SU-DHL-6 (cell line): ENCODE data around the gene JAK1.
"Not testable (repeated sequence)": the region's sequence is repeated elsewhere in the genome, so short reads cannot be mapped to it uniquely, and the experiment has no call there.

Source experiments
- H2AFZ ChIP-seq: fragments of 200-600 bp; sonication (generic); 2 replicates; pipeline ENCODE4 v1.6.1; 2014; ENCODE audit warnings: low read depth, mild to moderate bottlenecking, moderate library complexity, mixed read lengths, antibody characterized with exemption, low read length; ENCODE audit not compliant: severe bottlenecking
- H3F3A ChIP-seq: fragments of 200-600 bp; shearing (Covaris generic); 2 replicates; pipeline ENCODE4 v1.6.0; 2016; ENCODE audit warnings: antibody characterized with exemption, mild to moderate bottlenecking; ENCODE audit not compliant: insufficient read depth
- H3K27ac ChIP-seq: fragments of 200-600 bp; sonication (generic); 2 replicates; pipeline ENCODE4 v1.5.1; 2016; ENCODE audit warnings: low read depth, mild to moderate bottlenecking, low read length, moderate library complexity, mixed read lengths
- H3K27me3 ChIP-seq: fragments of 200-600 bp; sonication (generic), shearing (Covaris generic); 2 replicates; pipeline ENCODE4 v1.6.0; 2014; ENCODE audit warnings: mild to moderate bottlenecking, low read length
- H3K36me3 ChIP-seq: fragments of 200-600 bp; sonication (generic); 2 replicates; pipeline ENCODE4 v1.6.1; 2014; ENCODE audit warnings: mild to moderate bottlenecking, low read length, mixed read lengths
- H3K4me2 ChIP-seq: fragments of 300-600, 200-600 bp; shearing (Covaris generic), sonication (generic); 2 replicates; pipeline ENCODE4 v1.6.0; 2014; ENCODE audit warnings: low read length, low read depth, mild to moderate bottlenecking; ENCODE audit not compliant: poor library complexity, severe bottlenecking
- H3K4me3 ChIP-seq: fragments of 200-600 bp; sonication (generic); 2 replicates; pipeline ENCODE4 v1.5.1; 2014; ENCODE audit warnings: antibody characterized with exemption, low read length, mild to moderate bottlenecking, mixed read lengths; ENCODE audit not compliant: insufficient read depth, poor library complexity, severe bottlenecking
- H3K79me2 ChIP-seq: fragments of 200-600 bp; sonication (generic); 2 replicates; pipeline ENCODE4 v1.6.1; 2014; ENCODE audit warnings: mild to moderate bottlenecking, low read length, moderate library complexity; ENCODE audit not compliant: insufficient read depth
- H3K9ac ChIP-seq: fragments of 200-600 bp; sonication (generic); 2 replicates; pipeline ENCODE4 v1.7.0; 2014; ENCODE audit warnings: mild to moderate bottlenecking, low read length
- H3K9me2 ChIP-seq: fragments of 200-600 bp; sonication (generic); replicated peaks from 2 replicates; pipeline ENCODE4 v1.6.1; 2014; ENCODE audit warnings: low read length; ENCODE audit not compliant: insufficient read depth
- H3K9me3 ChIP-seq: fragments of 200-600 bp; sonication (generic); 2 replicates; pipeline ENCODE4 v1.6.1; 2014; ENCODE audit warnings: low read length, mixed read lengths; ENCODE audit not compliant: insufficient read depth
- H4K20me1 ChIP-seq: fragments of 200-600 bp; sonication (generic); 2 replicates; pipeline ENCODE4 v1.6.1; 2014; ENCODE audit warnings: low read depth, mild to moderate bottlenecking, antibody characterized with exemption, low read length, moderate library complexity, mixed read lengths
- CTCF ChIP-seq: fragments of 200-600 bp; sonication (generic); IDR thresholded peaks from one replicate; pipeline ENCODE4 v1.5.1; 2017; ENCODE audit warnings: antibody characterized with exemption, mild to moderate bottlenecking, low read length, moderate library complexity; ENCODE audit not compliant: insufficient read depth, poor library complexity, severe bottlenecking
- EZH2phosphoT487 ChIP-seq: fragments of 200-600 bp; sonication (generic), shearing (Covaris generic); conservative IDR thresholded peaks from 2 replicates; pipeline ENCODE4 v1.6.1; 2018; ENCODE audit warnings: mild to moderate bottlenecking, antibody characterized with exemption, low read length, moderate library complexity, mixed read lengths

JAK1 gene

GRCh38 chr1:64933296-64934070 is 32.9 kb downstream of the JAK1 start:
- no peak overlapping the region for H3K9ac ChIP-seq
- H3K4me3 ChIP-seq, result no peak overlapping the region
- no peak overlapping the region for H3K27ac ChIP-seq
- H3K9me2 ChIP-seq, result no peaks in the 10 kb centered on the region
- no peaks in the 10 kb centered on the region for H3K36me3 ChIP-seq
- no peaks in the 10 kb centered on the region for H3F3A ChIP-seq
- H3K4me2 ChIP-seq, result no peak overlapping the region
- no peaks in the 10 kb centered on the region for H3K27me3 ChIP-seq
- peaks cover 6% of the 10 kb centered on the region; the same call in 1 of the 2 replicates for H3K79me2 ChIP-seq
- H3K9me3 ChIP-seq, result no peaks in the 10 kb centered on the region
- H4K20me1 ChIP-seq, result peaks cover 41% of the 10 kb centered on the region
- no peak for TF ChIP-seq EZH2phosphoT487
- no peak for TF ChIP-seq CTCF
- H2AFZ ChIP-seq, result no peak overlapping the region

GRCh38 chr1:64932962-64933295 is 33.4 kb downstream of the JAK1 start:
- Histone ChIP-seq H3K79me2 (peaks cover 11% of the 10 kb centered on the region; the same call in 1 of the 2 replicates), H3K9me2 (no peaks in the 10 kb centered on the region), H2AFZ (no peak overlapping the region), H4K20me1 (peaks cover 37% of the 10 kb centered on the region), H3K9me3 (no peaks in the 10 kb centered on the region), H3K4me2 (no peak overlapping the region), H3K9ac (no peak overlapping the region), H3F3A (no peaks in the 10 kb centered on the region), H3K36me3 (no peaks in the 10 kb centered on the region), H3K4me3 (no peak overlapping the region), H3K27me3 (no peaks in the 10 kb centered on the region), H3K27ac (no peak overlapping the region)
- TF ChIP-seq EZH2phosphoT487, result no peak
- TF ChIP-seq CTCF, result no peak

GRCh38 chr1:64930640-64931039 is 35.7 kb downstream of the JAK1 start:
- H3K27ac ChIP-seq, H3K4me3 ChIP-seq, H3K79me2 ChIP-seq, H3K27me3 ChIP-seq, H3K36me3 ChIP-seq, H3K9ac ChIP-seq, H3K9me2 ChIP-seq, H3F3A ChIP-seq, H3K4me2 ChIP-seq, H2AFZ ChIP-seq, H3K9me3 ChIP-seq: not testable (repeated sequence)
- H4K20me1 ChIP-seq, result peaks cover 26% of the 10 kb centered on the region

GRCh38 chr1:64929221-64929620 is 37.1 kb downstream of the JAK1 start:
- H3F3A ChIP-seq, result no peaks in the 10 kb centered on the region
- peaks cover 5% of the 10 kb centered on the region; the same call in 1 of the 2 replicates for H3K79me2 ChIP-seq
- no peak overlapping the region for H3K4me2 ChIP-seq
- no peak overlapping the region for H3K9ac ChIP-seq
- H2AFZ ChIP-seq, result no peak overlapping the region
- no peak overlapping the region for H3K27ac ChIP-seq
- TF ChIP-seq EZH2phosphoT487 (no peak), CTCF (no peak)
- H3K9me2 ChIP-seq, result no peaks in the 10 kb centered on the region
- H3K36me3 ChIP-seq, result no peaks in the 10 kb centered on the region
- H3K27me3 ChIP-seq, result no peaks in the 10 kb centered on the region
- peaks cover 24% of the 10 kb centered on the region for H4K20me1 ChIP-seq
- H3K4me3 ChIP-seq, result no peak overlapping the region
- no peaks in the 10 kb centered on the region for H3K9me3 ChIP-seq
